Body of pancreas (tissue), 4 donors: ENCODE results near the gene SNX21.

Experiments
- POLR2A ChIP-seq, 3 donors: fragments of 450-650 bp; IDR thresholded peaks; one replicate each; pipeline ENCODE4 v1.6.1; 2016; ENCODE audit warnings: antibody characterized with exemption in 3 of 3, mild to moderate bottlenecking in 2 of 3
- TF ChIP-seq, protein P1 (sequence below), 7 experiments: fragments of 450-650 bp in 4 of 7; fragments of 200-600 bp in 3 of 7; sonication (generic) in 3 of 7; IDR thresholded peaks; one replicate each; pipeline ENCODE4 v1.5.1; 2016 to 2019; ENCODE audit warnings: antibody characterized with exemption in 7 of 7

DNA sequence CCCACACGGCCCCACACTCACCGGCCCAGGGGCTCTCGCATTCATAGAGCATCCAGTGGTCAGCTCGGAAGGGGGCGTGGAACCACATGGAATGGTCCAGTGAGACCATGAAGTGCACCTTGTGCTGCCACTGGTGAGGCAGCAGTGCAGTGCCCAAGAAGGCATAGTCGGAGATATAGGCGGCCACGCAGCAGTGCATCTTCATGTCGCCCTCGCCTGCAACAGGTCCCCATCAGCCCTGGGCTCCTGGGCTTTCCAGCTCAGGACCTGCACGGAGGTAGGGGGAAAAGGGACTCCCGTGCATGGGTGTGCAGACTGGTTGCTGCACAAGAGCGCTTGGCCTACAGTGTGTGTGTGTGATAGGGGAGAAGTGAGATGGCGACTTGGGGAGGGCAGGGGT is 9.9 kb downstream of the SNX21 start:
- TF ChIP-seq POLR2A (IDR thresholded peaks at IDR 0.05), result no peak
- TF ChIP-seq, protein P1, sequence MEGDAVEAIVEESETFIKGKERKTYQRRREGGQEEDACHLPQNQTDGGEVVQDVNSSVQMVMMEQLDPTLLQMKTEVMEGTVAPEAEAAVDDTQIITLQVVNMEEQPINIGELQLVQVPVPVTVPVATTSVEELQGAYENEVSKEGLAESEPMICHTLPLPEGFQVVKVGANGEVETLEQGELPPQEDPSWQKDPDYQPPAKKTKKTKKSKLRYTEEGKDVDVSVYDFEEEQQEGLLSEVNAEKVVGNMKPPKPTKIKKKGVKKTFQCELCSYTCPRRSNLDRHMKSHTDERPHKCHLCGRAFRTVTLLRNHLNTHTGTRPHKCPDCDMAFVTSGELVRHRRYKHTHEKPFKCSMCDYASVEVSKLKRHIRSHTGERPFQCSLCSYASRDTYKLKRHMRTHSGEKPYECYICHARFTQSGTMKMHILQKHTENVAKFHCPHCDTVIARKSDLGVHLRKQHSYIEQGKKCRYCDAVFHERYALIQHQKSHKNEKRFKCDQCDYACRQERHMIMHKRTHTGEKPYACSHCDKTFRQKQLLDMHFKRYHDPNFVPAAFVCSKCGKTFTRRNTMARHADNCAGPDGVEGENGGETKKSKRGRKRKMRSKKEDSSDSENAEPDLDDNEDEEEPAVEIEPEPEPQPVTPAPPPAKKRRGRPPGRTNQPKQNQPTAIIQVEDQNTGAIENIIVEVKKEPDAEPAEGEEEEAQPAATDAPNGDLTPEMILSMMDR (IDR thresholded peaks at IDR 0.05), result no peak
